Parathyroid adenoma (tissue), 2 donors: ENCODE results near the gene TNFRSF13B.

Source experiments
- H2AFZ ChIP-seq: fragments of 300-600 bp; sonication (generic); one replicate; pipeline ENCODE4 v1.7.0; 2017; ENCODE audit warnings: antibody characterized with exemption, mild to moderate bottlenecking
- H3K27ac ChIP-seq: fragments of 300-600 bp; sonication (generic); one replicate; pipeline ENCODE4 v1.7.0; 2017
- H3K27me3 ChIP-seq: fragments of 300-600 bp; sonication (generic); one replicate; pipeline ENCODE4 v1.7.0; 2017; ENCODE audit warnings: low read length; ENCODE audit not compliant: control insufficient read depth, insufficient read depth
- H3K36me3 ChIP-seq: fragments of 300-600 bp; sonication (generic); one replicate; pipeline ENCODE4 v1.7.0; 2017; ENCODE audit warnings: low read length; ENCODE audit not compliant: control insufficient read depth, insufficient read depth
- H3K4me1 ChIP-seq: fragments of 300-600 bp; sonication (generic); one replicate; pipeline ENCODE4 v1.7.0; 2017; ENCODE audit warnings: control low read depth
- H3K4me2 ChIP-seq: fragments of 300-600 bp; sonication (generic); one replicate; pipeline ENCODE4 v1.7.0; 2017; ENCODE audit warnings: low read length
- H3K4me3 ChIP-seq: fragments of 300-600 bp; sonication (generic); one replicate; pipeline ENCODE4 v1.7.0; 2017; ENCODE audit warnings: low read depth, low read length
- H3K79me2 ChIP-seq: fragments of 300-600 bp; sonication (generic); one replicate; pipeline ENCODE4 v1.7.0; 2017; ENCODE audit warnings: control low read depth
- H3K9ac ChIP-seq: fragments of 300-600 bp; sonication (generic); one replicate; pipeline ENCODE4 v1.7.0; 2017; ENCODE audit warnings: mild to moderate bottlenecking
- H3K9me3 ChIP-seq: fragments of 300-600 bp; sonication (generic); one replicate; pipeline ENCODE4 v1.7.0; 2017; ENCODE audit warnings: low read length; ENCODE audit not compliant: control insufficient read depth
- TF ChIP-seq, protein P1 (sequence below): fragments of 300-600 bp; sonication (generic); IDR thresholded peaks from one replicate; pipeline ENCODE4 v1.7.0; 2017; ENCODE audit warnings: antibody characterized with exemption, mild to moderate bottlenecking
- donor health status: primary hyperparathyroidism.

Gene TNFRSF13B

DNA sequence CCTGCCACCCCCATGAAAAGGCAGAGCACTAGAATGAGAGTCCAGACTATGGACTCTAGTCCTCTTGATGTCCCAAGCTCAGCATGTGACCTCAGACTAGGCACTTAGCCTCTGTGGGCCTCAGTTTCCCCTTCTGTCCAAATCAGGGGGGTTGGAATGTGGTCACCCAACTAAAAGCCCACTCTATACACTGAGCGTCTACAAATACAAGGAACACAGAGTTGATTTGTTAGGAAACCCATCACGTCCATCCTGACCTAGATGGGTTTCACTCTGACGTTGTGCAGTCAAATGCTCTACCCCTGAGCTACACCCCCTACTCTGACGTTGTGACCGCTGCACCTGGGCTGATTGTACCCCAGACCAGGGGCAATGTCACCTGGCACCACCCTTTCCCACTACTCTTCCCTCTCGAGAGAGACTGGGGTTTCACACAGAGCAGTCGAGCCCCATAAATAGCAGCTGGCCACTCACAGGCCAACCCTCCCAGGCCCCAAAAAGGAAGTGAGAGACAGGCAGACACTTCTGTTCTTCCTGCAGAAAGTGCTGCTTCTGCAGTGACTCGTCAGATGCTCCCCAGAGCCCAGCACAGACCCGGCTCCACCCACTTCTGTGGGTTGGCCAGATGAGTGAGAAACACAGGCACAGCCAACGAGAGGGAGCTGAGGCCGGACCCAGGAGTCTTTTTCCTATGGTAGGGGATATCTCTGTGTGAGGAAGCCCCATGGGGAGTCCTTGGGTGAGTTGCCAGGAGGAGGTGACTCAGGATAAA lies 16.1 kb upstream of the TNFRSF13B start:
- H2AFZ ChIP-seq, result peak overlapping the region; percentile 46
- no peaks in the 10 kb centered on the region for H3K79me2 ChIP-seq
- H3K27me3 ChIP-seq, result no peaks in the 10 kb centered on the region
- TF ChIP-seq, protein P1, sequence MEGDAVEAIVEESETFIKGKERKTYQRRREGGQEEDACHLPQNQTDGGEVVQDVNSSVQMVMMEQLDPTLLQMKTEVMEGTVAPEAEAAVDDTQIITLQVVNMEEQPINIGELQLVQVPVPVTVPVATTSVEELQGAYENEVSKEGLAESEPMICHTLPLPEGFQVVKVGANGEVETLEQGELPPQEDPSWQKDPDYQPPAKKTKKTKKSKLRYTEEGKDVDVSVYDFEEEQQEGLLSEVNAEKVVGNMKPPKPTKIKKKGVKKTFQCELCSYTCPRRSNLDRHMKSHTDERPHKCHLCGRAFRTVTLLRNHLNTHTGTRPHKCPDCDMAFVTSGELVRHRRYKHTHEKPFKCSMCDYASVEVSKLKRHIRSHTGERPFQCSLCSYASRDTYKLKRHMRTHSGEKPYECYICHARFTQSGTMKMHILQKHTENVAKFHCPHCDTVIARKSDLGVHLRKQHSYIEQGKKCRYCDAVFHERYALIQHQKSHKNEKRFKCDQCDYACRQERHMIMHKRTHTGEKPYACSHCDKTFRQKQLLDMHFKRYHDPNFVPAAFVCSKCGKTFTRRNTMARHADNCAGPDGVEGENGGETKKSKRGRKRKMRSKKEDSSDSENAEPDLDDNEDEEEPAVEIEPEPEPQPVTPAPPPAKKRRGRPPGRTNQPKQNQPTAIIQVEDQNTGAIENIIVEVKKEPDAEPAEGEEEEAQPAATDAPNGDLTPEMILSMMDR, result no peak
- H3K27ac ChIP-seq, result no peak overlapping the region
- H3K9ac ChIP-seq, result no peak overlapping the region
- no peak overlapping the region for H3K4me2 ChIP-seq
- H3K36me3 ChIP-seq, result no peaks in the 10 kb centered on the region
- H3K9me3 ChIP-seq, result no peaks in the 10 kb centered on the region
- H3K4me1 ChIP-seq, result peaks cover 3% of the 10 kb centered on the region
- no peak overlapping the region for H3K4me3 ChIP-seq

DNA sequence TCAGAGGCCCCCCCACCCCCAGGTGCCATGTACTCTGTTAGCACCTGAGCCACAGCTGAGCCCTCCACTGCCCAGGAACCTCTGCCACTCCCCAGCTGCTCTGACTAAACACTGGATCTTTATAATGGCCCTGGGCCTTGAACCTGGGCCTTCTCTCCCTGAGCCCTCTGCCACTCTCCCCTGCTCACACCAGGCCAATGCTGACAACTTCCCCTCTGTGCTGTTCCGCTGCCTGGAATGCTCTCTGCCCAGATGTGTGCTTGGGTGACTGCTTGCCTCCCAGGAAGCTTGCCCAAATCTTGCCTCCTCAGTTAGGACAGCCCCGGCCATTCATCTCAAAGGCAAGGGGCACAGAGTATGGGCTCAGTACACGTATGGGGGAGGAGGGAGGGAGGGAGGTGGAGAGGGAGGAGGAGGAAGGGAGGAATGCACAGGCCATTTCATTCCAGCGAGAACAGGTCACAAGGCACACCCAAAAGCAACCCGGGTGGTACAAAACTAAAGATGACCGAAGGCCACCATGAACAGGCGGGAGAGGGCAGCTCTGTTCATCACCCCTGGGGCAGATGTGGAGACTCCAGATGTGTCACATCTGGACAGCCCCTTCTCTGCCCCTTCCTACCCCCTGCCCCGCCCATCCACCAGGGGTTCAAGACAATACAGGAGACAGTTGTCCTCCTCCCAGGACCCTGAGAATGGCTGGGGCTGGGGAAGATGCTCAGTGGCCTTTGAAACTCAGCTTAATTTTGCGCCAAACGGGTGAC lies 15.3 kb upstream of the TNFRSF13B start:
- Histone ChIP-seq H3K79me2 (no peaks in the 10 kb centered on the region), H3K9me3 (no peaks in the 10 kb centered on the region), H3K4me2 (no peak overlapping the region), H2AFZ (no peak overlapping the region), H3K4me1 (peaks cover 3% of the 10 kb centered on the region), H3K27me3 (no peaks in the 10 kb centered on the region), H3K27ac (no peak overlapping the region), H3K4me3 (no peak overlapping the region), H3K9ac (no peak overlapping the region), H3K36me3 (no peaks in the 10 kb centered on the region)
- TF ChIP-seq, protein P1, result no peak

DNA sequence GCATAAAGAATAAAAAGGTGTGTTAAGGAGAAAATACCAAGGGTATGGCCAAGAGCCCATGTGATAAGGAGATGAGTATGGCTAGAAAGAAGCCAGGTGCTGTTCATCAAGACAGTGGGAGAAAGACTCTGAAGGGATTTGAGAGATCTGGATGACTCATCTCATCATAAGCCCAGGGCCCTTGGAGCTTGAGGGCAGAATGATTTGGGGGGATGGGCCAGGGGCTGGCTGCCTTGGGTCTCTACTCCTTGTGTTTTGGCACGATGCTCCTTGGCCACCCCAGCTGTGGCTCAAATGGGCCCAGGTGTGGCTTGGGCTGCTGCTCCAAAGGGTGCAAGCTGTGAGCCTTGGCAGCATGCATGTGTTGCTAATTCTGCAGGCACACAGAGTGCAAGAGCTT lies 14.5 kb upstream of the TNFRSF13B start:
- no peaks in the 10 kb centered on the region for H3K36me3 ChIP-seq
- H3K27me3 ChIP-seq, result no peaks in the 10 kb centered on the region
- no peak overlapping the region for H3K27ac ChIP-seq
- TF ChIP-seq, protein P1, result no peak
- no peak overlapping the region for H2AFZ ChIP-seq
- peaks cover 3% of the 10 kb centered on the region for H3K4me1 ChIP-seq
- no peak overlapping the region for H3K4me3 ChIP-seq
- no peaks in the 10 kb centered on the region for H3K9me3 ChIP-seq
- H3K4me2 ChIP-seq, result no peak overlapping the region
- H3K9ac ChIP-seq, result no peak overlapping the region
- H3K79me2 ChIP-seq, result no peaks in the 10 kb centered on the region

DNA sequence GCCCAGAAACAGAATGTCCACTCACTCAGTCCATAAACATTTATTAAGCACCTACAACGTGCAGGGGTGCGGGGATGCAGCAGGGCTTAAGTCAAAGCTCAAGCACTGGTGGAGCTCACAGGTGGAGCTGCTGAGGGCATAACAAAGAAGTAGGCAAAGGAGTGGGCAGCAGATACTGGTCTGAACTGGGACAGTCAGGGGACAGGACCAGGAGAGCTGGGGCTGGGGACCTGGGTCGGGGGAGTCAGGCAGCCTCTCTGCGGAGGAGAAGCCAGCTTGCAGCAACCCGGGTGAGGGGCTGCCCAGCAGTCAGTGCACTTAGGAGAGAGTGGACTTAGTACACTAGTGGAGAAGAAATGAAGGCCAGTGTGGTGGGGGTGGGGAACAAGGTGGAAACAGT lies 10.0 kb upstream of the TNFRSF13B start:
- Histone ChIP-seq H2AFZ (no peak overlapping the region), H3K4me1 (no peaks in the 10 kb centered on the region), H3K79me2 (no peaks in the 10 kb centered on the region), H3K4me2 (no peak overlapping the region), H3K9me3 (no peaks in the 10 kb centered on the region), H3K4me3 (no peak overlapping the region), H3K9ac (no peak overlapping the region), H3K36me3 (no peaks in the 10 kb centered on the region), H3K27ac (no peak overlapping the region), H3K27me3 (no peaks in the 10 kb centered on the region)
- TF ChIP-seq, protein P1, result no peak
